Adrenal gland (tissue), 12 donors: Measurements from ENCODE around the gene NRXN2. TPM values are rescaled to one million over a fixed set of nuclear protein-coding genes. Genes with fewer than 3 reads are reported as not detected.
A peak's percentile ranks its signal among the peaks of the same experiment; 100 is the strongest.

Experiments used
- DNase-seq, 7 donors: peaks; one replicate each; pipeline ENCODE4 v3.0.0-alpha.2; 2019 to 2020
- H3K27ac ChIP-seq, 5 donors: fragments of 200-600 bp; sonication (generic) in 4 of 5; 1 replicate in 3 of 5; 2 replicates in 2 of 5; pipeline versions ENCODE4 v1.5.1 to v1.8.0; 2016 to 2020; ENCODE audit warnings: mild to moderate bottlenecking in 1 of 5
- H3K27me3 ChIP-seq: fragments of 200-600 bp; 2 replicates; pipeline ENCODE4 v1.8.0; 2021
- H3K36me3 ChIP-seq, 2 donors: fragments of 200-600 bp; replicated peaks in 1 of 2; 1 replicate in 1 of 2; 2 replicates in 1 of 2; pipeline versions ENCODE4 v1.5.1 to v1.8.0; 2018 to 2022
- H3K4me1 ChIP-seq, 2 donors: fragments of 200-600 bp; replicated peaks in 1 of 2; 1 replicate in 1 of 2; 2 replicates in 1 of 2; pipeline versions ENCODE4 v1.5.1 to v1.8.0; 2018 to 2021
- H3K4me3 ChIP-seq, 4 donors: fragments of 200-600 bp; sonication (generic) in 3 of 4; one replicate each; pipeline ENCODE4 v1.5.1; 2016 to 2018
- H3K9me3 ChIP-seq, 3 donors: fragments of 200-600 bp; sonication (generic) in 1 of 3; replicated peaks in 1 of 3; 1 replicate in 2 of 3; 2 replicates in 1 of 3; pipeline versions ENCODE4 v1.5.1 to v1.8.0; 2016 to 2021
- POLR2A ChIP-seq, 2 donors: fragments of 450-650 bp; IDR thresholded peaks; one replicate each; pipeline ENCODE4 v1.6.1; 2017; ENCODE audit warnings: antibody characterized with exemption in 2 of 2, mild to moderate bottlenecking in 2 of 2, moderate library complexity in 1 of 2
- WGBS, 4 donors: extraction: QIAGEN DNeasy Blood & Tissue Kit in 2 of 4; methylation state at CpG; one replicate each; pipeline versions ENCODE4 v1.1.5 to v1.1.7; 2013 to 2017; 5-methylcytosine and 5-hydroxymethylcytosine counted together
- intact Hi-C, 2 donors: fragments of 100-400 bp; cut with DNase I; formaldehyde crosslinking; loops; one replicate each; pipeline versions ENCODE4 v1.14.1 to v1.15.0; 2022 to 2023
- polyA plus RNA-seq, 3 donors: library from polyadenylated mRNA; stranded (reverse); fragments of 200-250 nt in 2 of 3; fragments of 350-450 nt in 1 of 3; fragmentation: Illumina TruSeq in 1 of 3; extraction: RNeasy Lipid Tissue Mini Kit (QIAGEN cat#74804) in 1 of 3; gene quantifications; one replicate each; pipeline ENCODE4 v1.2.3, GENCODE V29; 2013 to 2014
- total RNA-seq, 9 donors: library from RNA; depleted of rRNA in 4 of 9; stranded (reverse); fragments of >200 nt in 4 of 9; fragments of 120-200 nt in 1 of 9; fragmentation: NEBNext Ultra II Directional in 1 of 9; extraction: Animal tissue kit (Norgen Biotek cat#: 25700) in 1 of 9; gene quantifications; one replicate each; pipeline versions ENCODE4 v1.1.0 to v1.2.4, GENCODE V29; 2013 to 2023
- TF ChIP-seq, protein P1 (sequence below), 6 experiments: fragments of 450-650 bp in 4 of 6; fragments of 200-600 bp in 2 of 6; sonication (generic) in 1 of 6; IDR thresholded peaks; 1 replicate in 5 of 6; 2 replicates in 1 of 6; pipeline versions ENCODE4 v1.5.1 to v1.8.0; 2016 to 2021; ENCODE audit warnings: antibody characterized with exemption in 6 of 6, mild to moderate bottlenecking in 2 of 6, moderate library complexity in 1 of 6
- donor health status: healthy with polysubstance abuse.
- donor health status: Bipolar disorder and iron deficiency.
- donor health status: DM: yes; HTN: yes; CAD: no.
- donor health status: DM: no; HTN: no; CAD: no.
- donor health status: DM: no; HTN: no; CAD: no.
- donor health status: DM: yes; HTN: yes; CAD: no.

The NRXN2 gene
- total and polyA plus RNA-seq, 12 donors, result 1.7 to 17.1 (median 4.9) TPM

DNA sequence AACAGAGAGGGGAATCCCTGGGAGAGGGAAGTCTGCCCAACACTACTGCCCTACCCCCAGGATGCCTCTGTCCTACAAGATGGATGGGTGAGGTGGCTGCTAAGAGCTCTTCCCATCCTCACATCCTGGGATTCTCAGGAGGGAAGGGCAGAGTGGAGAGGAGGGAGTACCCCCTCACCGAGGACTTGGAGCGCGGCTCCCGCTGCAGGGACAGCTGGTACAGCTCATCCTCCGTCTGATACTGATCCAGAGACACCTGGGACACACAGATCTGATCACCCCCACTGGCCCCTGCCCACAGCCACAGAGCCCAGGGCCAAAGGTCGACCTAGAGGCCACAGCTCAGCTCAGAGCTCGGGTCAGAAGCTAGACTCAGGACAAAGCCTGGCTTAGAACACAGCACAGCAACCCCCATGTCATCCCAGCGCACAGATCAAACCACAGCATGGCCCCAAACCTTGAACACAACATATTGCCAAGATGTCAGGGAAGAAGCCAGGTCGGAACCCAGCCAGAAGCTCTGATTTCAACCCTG lies 12.8 kb upstream of the NRXN2 start:
- intact Hi-C loops, result no loop called here
- 73 to 88% (median 83%) methylated on average over 5 to 9 of the region's 9 CpGs for WGBS, 4 donors
- H3K27ac ChIP-seq, result no peak overlapping the region

DNA sequence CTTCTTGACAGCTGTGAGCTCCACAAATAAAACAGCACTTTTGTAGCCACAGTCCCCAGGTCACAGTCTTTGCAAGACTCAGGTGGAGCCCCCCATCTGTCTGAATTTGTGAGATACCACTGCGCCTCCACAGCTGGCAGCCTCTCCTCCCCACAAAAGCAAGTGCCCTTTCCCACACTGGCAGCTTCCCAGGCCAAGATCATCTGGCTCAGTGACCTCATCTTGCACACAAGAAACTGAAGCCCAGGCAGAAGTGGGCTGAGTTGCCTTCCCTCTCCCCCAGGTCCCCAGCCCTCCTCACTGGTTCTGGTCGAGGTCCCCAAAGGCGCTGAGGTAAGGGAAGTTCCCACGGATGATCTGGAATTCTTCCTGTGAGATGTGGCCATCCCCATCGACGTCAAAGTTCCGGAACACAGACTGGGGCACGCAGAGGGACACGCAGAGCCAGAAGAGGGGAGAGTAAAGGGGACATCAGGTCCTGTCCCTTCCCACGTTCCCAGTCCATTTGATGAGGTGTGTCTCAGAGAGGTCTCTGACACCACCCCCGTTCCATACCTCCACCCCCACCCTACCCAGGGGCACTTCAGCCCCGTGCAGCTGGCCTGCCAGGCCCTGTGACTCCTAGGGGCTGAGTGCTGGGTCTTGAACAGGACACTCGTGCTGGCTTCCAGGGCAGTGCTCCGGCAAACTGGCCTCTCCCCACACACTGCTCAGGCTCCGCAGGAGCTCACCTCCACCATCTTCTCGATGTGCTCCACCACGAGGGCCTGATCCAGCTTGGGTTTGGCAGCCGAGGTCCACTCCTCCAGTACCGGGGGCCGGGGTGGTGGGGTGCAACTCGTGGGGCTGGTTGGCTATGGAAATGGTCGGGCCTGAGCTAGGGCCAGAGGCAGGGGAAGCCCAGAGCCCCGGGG lies 12.1 kb upstream of the NRXN2 start:
- DNase-seq, result no peak
- 76 to 86% (median 80%) methylated on average over 8 to 23 of the region's 23 CpGs for WGBS, 4 donors
- Histone ChIP-seq H3K4me1 (no peaks in the 10 kb centered on the region), H3K27ac (no peak overlapping the region), H3K9me3 (no peaks in the 10 kb centered on the region), H3K4me3 (no peak overlapping the region), H3K27me3 (no peaks in the 10 kb centered on the region), H3K36me3 (no peaks in the 10 kb centered on the region)
- intact Hi-C loops, result no loop called here
- TF ChIP-seq POLR2A (IDR thresholded peaks at IDR 0.05), result no peak
- TF ChIP-seq, protein P1, sequence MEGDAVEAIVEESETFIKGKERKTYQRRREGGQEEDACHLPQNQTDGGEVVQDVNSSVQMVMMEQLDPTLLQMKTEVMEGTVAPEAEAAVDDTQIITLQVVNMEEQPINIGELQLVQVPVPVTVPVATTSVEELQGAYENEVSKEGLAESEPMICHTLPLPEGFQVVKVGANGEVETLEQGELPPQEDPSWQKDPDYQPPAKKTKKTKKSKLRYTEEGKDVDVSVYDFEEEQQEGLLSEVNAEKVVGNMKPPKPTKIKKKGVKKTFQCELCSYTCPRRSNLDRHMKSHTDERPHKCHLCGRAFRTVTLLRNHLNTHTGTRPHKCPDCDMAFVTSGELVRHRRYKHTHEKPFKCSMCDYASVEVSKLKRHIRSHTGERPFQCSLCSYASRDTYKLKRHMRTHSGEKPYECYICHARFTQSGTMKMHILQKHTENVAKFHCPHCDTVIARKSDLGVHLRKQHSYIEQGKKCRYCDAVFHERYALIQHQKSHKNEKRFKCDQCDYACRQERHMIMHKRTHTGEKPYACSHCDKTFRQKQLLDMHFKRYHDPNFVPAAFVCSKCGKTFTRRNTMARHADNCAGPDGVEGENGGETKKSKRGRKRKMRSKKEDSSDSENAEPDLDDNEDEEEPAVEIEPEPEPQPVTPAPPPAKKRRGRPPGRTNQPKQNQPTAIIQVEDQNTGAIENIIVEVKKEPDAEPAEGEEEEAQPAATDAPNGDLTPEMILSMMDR (IDR thresholded peaks at IDR 0.05), result no peak

More for the DNA sequence above, 12.8 kb upstream of the NRXN2 start:
- TF ChIP-seq POLR2A (IDR thresholded peaks at IDR 0.05), result no peak
- TF ChIP-seq, protein P1 (IDR thresholded peaks at IDR 0.05), result no peak
- no peak for DNase-seq
- Histone ChIP-seq H3K36me3 (no peaks in the 10 kb centered on the region), H3K4me3 (no peak overlapping the region), H3K27me3 (no peaks in the 10 kb centered on the region), H3K9me3 (no peaks in the 10 kb centered on the region), H3K4me1 (no peaks in the 10 kb centered on the region)

DNA sequence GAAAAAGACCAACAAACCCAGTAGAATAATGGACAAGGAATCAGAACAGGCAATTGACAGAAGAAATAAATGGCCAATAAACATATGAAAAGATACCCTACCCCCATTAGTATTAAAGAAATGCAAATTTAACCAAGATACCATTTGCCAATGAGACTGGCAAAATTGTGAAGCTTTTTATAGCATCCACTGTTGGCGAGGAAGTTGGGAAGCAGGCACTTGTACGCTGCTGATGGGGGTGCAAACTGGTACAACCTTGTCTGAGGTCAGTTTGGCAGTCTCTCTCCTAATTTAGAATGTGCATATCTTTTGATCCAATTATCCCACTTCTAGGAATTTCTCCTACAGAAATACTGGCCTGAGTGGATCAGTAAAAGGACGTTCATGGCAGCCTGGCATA lies 8.6 kb upstream of the NRXN2 start:
- WGBS, 4 donors, result 79 to 93% (median 85%) methylated on average over 3 of the region's 3 CpGs
- no peaks in the 10 kb centered on the region for H3K36me3 ChIP-seq

DNA sequence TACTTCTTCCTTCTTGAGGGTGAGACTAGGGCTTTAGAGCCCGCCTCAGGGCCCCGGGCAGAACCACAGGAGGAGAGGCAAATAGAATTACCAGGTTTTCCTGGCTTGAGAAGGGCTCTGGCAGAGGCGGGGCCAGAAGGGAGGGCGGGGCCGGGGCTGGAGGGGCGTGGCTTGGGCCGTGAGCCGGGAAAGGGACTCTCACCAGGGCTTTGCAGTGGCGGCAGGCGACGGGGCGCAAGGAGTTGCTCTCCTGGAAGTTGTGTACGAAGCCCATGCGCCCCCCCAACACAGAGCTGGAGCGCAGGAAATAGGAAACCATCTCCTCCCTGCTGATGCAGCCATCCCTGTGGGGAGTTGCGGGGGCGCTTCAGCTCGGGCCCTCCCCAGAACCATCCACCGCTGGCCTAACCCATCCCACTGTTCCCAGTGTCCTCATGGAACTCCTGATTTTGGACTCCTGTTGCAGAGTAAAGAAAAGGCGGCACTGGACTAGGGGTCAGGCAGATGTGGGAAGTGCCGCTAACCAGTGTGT lies 6.9 kb upstream of the NRXN2 start:
- Histone ChIP-seq H3K36me3 (no peaks in the 10 kb centered on the region), H3K27ac (no peak overlapping the region), H3K9me3 (no peaks in the 10 kb centered on the region), H3K27me3 (no peaks in the 10 kb centered on the region), H3K4me1 (no peaks in the 10 kb centered on the region), H3K4me3 (no peak overlapping the region)
- peak in 5 of 7 donors; percentile 42 to 71 (median 44) for DNase-seq
- intact Hi-C loops, result no loop called here
- TF ChIP-seq, protein P1 (IDR thresholded peaks at IDR 0.05), result no peak
- no peak for TF ChIP-seq POLR2A (IDR thresholded peaks at IDR 0.05)
- WGBS, 4 donors, result 41 to 71% (median 52%) methylated on average over 16 to 21 of the region's 21 CpGs

More for the DNA sequence above, 8.6 kb upstream of the NRXN2 start:
- Histone ChIP-seq H3K4me3 (no peak overlapping the region), H3K27ac (no peak overlapping the region), H3K27me3 (no peaks in the 10 kb centered on the region), H3K9me3 (no peaks in the 10 kb centered on the region), H3K4me1 (no peaks in the 10 kb centered on the region)
- intact Hi-C loops, result no loop called here
- no peak for TF ChIP-seq POLR2A (IDR thresholded peaks at IDR 0.05)
- TF ChIP-seq, protein P1 (IDR thresholded peaks at IDR 0.05), result no peak
- no peak for DNase-seq
